PC-9 (cell line): Measurements from ENCODE around the gene ATXN7L3B. TPM values are rescaled to one million over a fixed set of nuclear protein-coding genes. Genes with fewer than 3 reads are reported as not detected.
A peak's percentile ranks its signal among the peaks of the same experiment; 100 is the strongest.

ENCODE experiments used
- BruUV-seq: library from RNA; stranded (reverse); fragments of 400-500 nt; replicated peaks from 2 replicates; lab custom pipeline; 2021; lab: Mats Ljungman, UMichigan
- CTCF ChIA-PET: fragments of 300-600 bp; sonication (Branson Sonifier 250); formaldehyde crosslinking; loops from one replicate; lab custom pipeline; 2022; ENCODE audit warnings: antibody characterized with exemption; lab: Charles Lee
- POLR2A ChIA-PET: fragments of 300-600 bp; sonication (Branson Sonifier 250); formaldehyde crosslinking; loops from one replicate; lab custom pipeline; 2022; ENCODE audit warnings: antibody characterized with exemption; ENCODE audit not compliant: unreplicated experiment; lab: Charles Lee
- DNase-seq, 2 experiments: peaks; one replicate each; pipeline versions ENCODE4 v3.0.0 to v3.0.0-alpha.2; 2015 to 2022; ENCODE audit warnings: mixed read lengths in 1 of 2
- H2AFZ ChIP-seq: fragments of 200-600 bp; sonication (generic); 2 replicates; pipeline ENCODE4 v1.8.1; 2017; ENCODE audit warnings: antibody characterized with exemption
- H3F3A ChIP-seq: fragments of 200-600 bp; sonication (generic); 2 replicates; pipeline ENCODE4 v1.8.1; 2017; ENCODE audit warnings: antibody characterized with exemption, mild to moderate bottlenecking, low read depth; ENCODE audit not compliant: insufficient read depth
- H3K27ac ChIP-seq: fragments of 200-600 bp; sonication (generic); 2 replicates; pipeline ENCODE4 v1.6.1; 2016; ENCODE audit warnings: mixed run types
- H3K27me3 ChIP-seq: fragments of 200-600 bp; sonication (generic); 2 replicates; pipeline ENCODE4 v1.6.1; 2016; ENCODE audit warnings: low read depth, mixed run types; ENCODE audit not compliant: insufficient read depth
- H3K36me3 ChIP-seq: fragments of 200-600 bp; sonication (generic); 2 replicates; pipeline ENCODE4 v1.6.1; 2016; ENCODE audit warnings: low read depth, mixed run types
- H3K4me1 ChIP-seq: fragments of 200-600 bp; sonication (generic); replicated peaks from 2 replicates; pipeline ENCODE4 v1.6.1; 2016; ENCODE audit warnings: mixed run types; ENCODE audit not compliant: insufficient read depth
- H3K4me2 ChIP-seq: fragments of 200-600 bp; sonication (generic); 2 replicates; pipeline ENCODE4 v1.6.1; 2017; ENCODE audit warnings: mixed run types
- H3K4me3 ChIP-seq: fragments of 200-600 bp; sonication (generic); 2 replicates; pipeline ENCODE4 v1.6.1; 2016; ENCODE audit warnings: mixed run types
- H3K79me2 ChIP-seq: fragments of 200-600 bp; sonication (generic); 2 replicates; pipeline ENCODE4 v1.6.1; 2017; ENCODE audit warnings: low read depth, mixed run types
- H3K9me2 ChIP-seq: fragments of 200-600 bp; sonication (generic); 2 replicates; pipeline ENCODE4 v1.8.1; 2017; ENCODE audit warnings: mild to moderate bottlenecking; ENCODE audit not compliant: insufficient read depth
- H3K9me3 ChIP-seq: fragments of 200-600 bp; sonication (generic); 2 replicates; pipeline ENCODE4 v1.8.1; 2016; ENCODE audit warnings: low read depth; ENCODE audit not compliant: insufficient read depth
- H4K20me1 ChIP-seq: fragments of 200-600 bp; sonication (generic); 2 replicates; pipeline ENCODE4 v1.8.1; 2017; ENCODE audit not compliant: insufficient read depth
- CTCF ChIP-seq: fragments of 200-600 bp; sonication (generic); conservative IDR thresholded peaks from 2 replicates; pipeline ENCODE4 v1.6.1; 2017; ENCODE audit warnings: mixed run types, antibody characterized with exemption, mild to moderate bottlenecking, moderate library complexity
- EZH2 ChIP-seq: fragments of 200-600 bp; sonication (generic); IDR thresholded peaks from 2 replicates; pipeline ENCODE4 v1.8.0; 2017; ENCODE audit warnings: antibody characterized with exemption, low read depth
- intact Hi-C: fragments of 100-400 bp; cut with micrococcal nuclease; formaldehyde crosslinking; loops from one replicate; pipeline ENCODE4 v1.10.0; 2022; ENCODE audit not compliant: unreplicated experiment
- total RNA-seq: library from RNA; stranded (reverse); gene quantifications from 2 replicates; pipeline ENCODE4 v1.2.3, GENCODE V29; 2021

Gene ATXN7L3B
- total RNA-seq, 1 experiment from 2014 or later: 31.6 TPM

GRCh38 chr12:74539261-74539660 is 1.6 kb downstream of the ATXN7L3B start:
- no peak overlapping the region for H3K27ac ChIP-seq

GRCh38 chr12:74539765-74540526 is 2.3 kb downstream of the ATXN7L3B start:
- no peak overlapping the region for H3K27ac ChIP-seq
- CTCF ChIA-PET: interaction anchor here (0.7 kb wide), 1 partner anchor 1569 kb away, joined by 4 read pairs; no protein-coding TSS in a partner anchor
- no TSS peak for BruUV-seq

More at GRCh38 chr12:74539261-74539660, 1.6 kb downstream of the ATXN7L3B start:
- H3K4me1 ChIP-seq: peaks cover 23% of the 10 kb centered on the region
- H4K20me1 ChIP-seq: peaks cover 23% of the 10 kb centered on the region
- H3K9me3 ChIP-seq: no peaks in the 10 kb centered on the region
- intact Hi-C loops: loop anchor here (5.0 to 10.0 kb wide), 3 partner anchors 127 to 604 kb away; no protein-coding TSS in a partner anchor
- H3K4me2 ChIP-seq: peak overlapping the region; percentile 93
- peaks cover 52% of the 10 kb centered on the region for H3K79me2 ChIP-seq
- CTCF ChIA-PET: interaction anchor here (0.7 kb wide), 1 partner anchor 1570 kb away, joined by 4 read pairs; no protein-coding TSS in a partner anchor
- H3K27me3 ChIP-seq: no peaks in the 10 kb centered on the region
- no peaks in the 10 kb centered on the region for H3K9me2 ChIP-seq
- H3K36me3 ChIP-seq: peaks cover 39% of the 10 kb centered on the region
- H3F3A ChIP-seq: peaks cover 13% of the 10 kb centered on the region
- BruUV-seq: no TSS peak
- POLR2A ChIA-PET: interaction anchor here (0.6 kb wide), 1 partner anchor 942 kb away, joined by 5 read pairs; the partner anchor contains the start of gene GLIPR1
- H2AFZ ChIP-seq: no peak overlapping the region
- H3K4me3 ChIP-seq: peak overlapping the region; percentile 87
- TF ChIP-seq EZH2 (no peak), CTCF (no peak)
- DNase-seq: no peak

More at GRCh38 chr12:74539765-74540526, 2.3 kb downstream of the ATXN7L3B start:
- intact Hi-C loops: loop anchor here (5.0 to 10.0 kb wide), 3 partner anchors 128 to 605 kb away; no protein-coding TSS in a partner anchor
- H3K27me3 ChIP-seq: no peaks in the 10 kb centered on the region
- no peaks in the 10 kb centered on the region for H3K9me3 ChIP-seq
- H3K4me2 ChIP-seq: peak overlapping the region; percentile 93
- H4K20me1 ChIP-seq: peaks cover 23% of the 10 kb centered on the region
- no peaks in the 10 kb centered on the region for H3K9me2 ChIP-seq
- H3K4me3 ChIP-seq: peak overlapping the region; percentile 87; the same call in 1 of the 2 replicates
- peaks cover 23% of the 10 kb centered on the region for H3K4me1 ChIP-seq
- POLR2A ChIA-PET: interaction anchor here (0.6 kb wide), 1 partner anchor 941 kb away, joined by 5 read pairs; the partner anchor contains the start of gene GLIPR1
- DNase-seq: no peak
- peaks cover 39% of the 10 kb centered on the region for H3K36me3 ChIP-seq
- H3K79me2 ChIP-seq: peaks cover 52% of the 10 kb centered on the region
- H2AFZ ChIP-seq: no peak overlapping the region
- peaks cover 13% of the 10 kb centered on the region for H3F3A ChIP-seq
- no peak for TF ChIP-seq CTCF
- no peak for TF ChIP-seq EZH2
